Measurements from ENCODE around the gene NOL4L. TPM values are rescaled to one million over a fixed set of nuclear protein-coding genes. Genes with fewer than 3 reads are reported as not detected.

Gene NOL4L
- total RNA-seq, 1 experiment from 2014 or later: 1.4 TPM

GRCh38 chr20:32465092-32465900 lies 119.8 kb downstream of the NOL4L start:
- no peak overlapping the region for H3K27ac ChIP-seq (ENCODE audit: low read depth, low read length, poor library complexity, severe bottlenecking)
- no peaks in the 10 kb centered on the region for H3K4me1 ChIP-seq (ENCODE audit: insufficient read depth, low read length, poor library complexity, severe bottlenecking)
- H3K9me3 ChIP-seq (ENCODE audit: low read depth, low read length, poor library complexity, severe bottlenecking): no peaks in the 10 kb centered on the region
- no peak for TF ChIP-seq CTCF (conservative IDR thresholded peaks at IDR 0.05; ENCODE audit: low read depth, low read length)
- TF ChIP-seq EZH2 (IDR thresholded peaks at IDR 0.05; ENCODE audit: borderline replicate concordance, low read depth, low read length, poor library complexity, severe bottlenecking): no peak
- no TSS peak for BruUV-seq (replicated peaks)
- no peak overlapping the region for H3K4me3 ChIP-seq (ENCODE audit: low read depth, low read length, poor library complexity, severe bottlenecking)
- no peak for DNase-seq (ENCODE audit: low spot score)
- H3K27me3 ChIP-seq (replicated peaks; ENCODE audit: insufficient read depth, low read depth, low read length, poor library complexity): no peaks in the 10 kb centered on the region
- H3K36me3 ChIP-seq (ENCODE audit: insufficient read depth, low read length, poor library complexity, severe bottlenecking): no peaks in the 10 kb centered on the region
- intact Hi-C loops (cut with micrococcal nuclease; ENCODE audit: unreplicated experiment): no loop called here
- ChIA-PET POLR2A (ENCODE audit: low non-redundant PET) (no interaction called here), CTCF (interaction anchor here (0.8 kb wide), 1 partner anchor 9 kb away, joined by 3 read pairs; no protein-coding TSS in a partner anchor)

- H3K4me3 ChIP-seq (ENCODE audit: low read depth, low read length, poor library complexity, severe bottlenecking): no peak overlapping the region
- ChIA-PET CTCF (no interaction called here), POLR2A (ENCODE audit: low non-redundant PET) (no interaction called here)
- DNase-seq (ENCODE audit: low spot score): no peak
- no peaks in the 10 kb centered on the region for H3K27me3 ChIP-seq (replicated peaks; ENCODE audit: insufficient read depth, low read depth, low read length, poor library complexity)
- no TSS peak for BruUV-seq (replicated peaks)
- H3K4me1 ChIP-seq (ENCODE audit: insufficient read depth, low read length, poor library complexity, severe bottlenecking): no peaks in the 10 kb centered on the region
- TF ChIP-seq CTCF (conservative IDR thresholded peaks at IDR 0.05; ENCODE audit: low read depth, low read length) (no peak), EZH2 (IDR thresholded peaks at IDR 0.05; ENCODE audit: borderline replicate concordance, low read depth, low read length, poor library complexity, severe bottlenecking) (no peak)
- intact Hi-C loops (cut with micrococcal nuclease; ENCODE audit: unreplicated experiment): no loop called here
- H3K36me3 ChIP-seq (ENCODE audit: insufficient read depth, low read length, poor library complexity, severe bottlenecking): no peaks in the 10 kb centered on the region
- H3K27ac ChIP-seq (ENCODE audit: low read depth, low read length, poor library complexity, severe bottlenecking): no peak overlapping the region
- H3K9me3 ChIP-seq (ENCODE audit: low read depth, low read length, poor library complexity, severe bottlenecking): no peaks in the 10 kb centered on the region
These were observed 120.6 kb downstream of the NOL4L start for GRCh38 chr20:32464401-32465091.

GRCh38 chr20:32463642-32464400 lies 121.3 kb downstream of the NOL4L start:
- ChIA-PET POLR2A (ENCODE audit: low non-redundant PET) (no interaction called here), CTCF (no interaction called here)
- no peaks in the 10 kb centered on the region for H3K27me3 ChIP-seq (replicated peaks; ENCODE audit: insufficient read depth, low read depth, low read length, poor library complexity)
- no peaks in the 10 kb centered on the region for H3K4me1 ChIP-seq (ENCODE audit: insufficient read depth, low read length, poor library complexity, severe bottlenecking)
- intact Hi-C loops (cut with micrococcal nuclease; ENCODE audit: unreplicated experiment): no loop called here
- DNase-seq (ENCODE audit: low spot score): no peak
- H3K27ac ChIP-seq (ENCODE audit: low read depth, low read length, poor library complexity, severe bottlenecking): no peak overlapping the region
- no peaks in the 10 kb centered on the region for H3K9me3 ChIP-seq (ENCODE audit: low read depth, low read length, poor library complexity, severe bottlenecking)
- BruUV-seq (replicated peaks): no TSS peak
- no peak overlapping the region for H3K4me3 ChIP-seq (ENCODE audit: low read depth, low read length, poor library complexity, severe bottlenecking)
- TF ChIP-seq EZH2 (IDR thresholded peaks at IDR 0.05; ENCODE audit: borderline replicate concordance, low read depth, low read length, poor library complexity, severe bottlenecking) (no peak), CTCF (conservative IDR thresholded peaks at IDR 0.05; ENCODE audit: low read depth, low read length) (no peak)
- no peaks in the 10 kb centered on the region for H3K36me3 ChIP-seq (ENCODE audit: insufficient read depth, low read length, poor library complexity, severe bottlenecking)

Measured in A673 (cell line).